ENCODE measurements around the gene RYR2.

DNA sequence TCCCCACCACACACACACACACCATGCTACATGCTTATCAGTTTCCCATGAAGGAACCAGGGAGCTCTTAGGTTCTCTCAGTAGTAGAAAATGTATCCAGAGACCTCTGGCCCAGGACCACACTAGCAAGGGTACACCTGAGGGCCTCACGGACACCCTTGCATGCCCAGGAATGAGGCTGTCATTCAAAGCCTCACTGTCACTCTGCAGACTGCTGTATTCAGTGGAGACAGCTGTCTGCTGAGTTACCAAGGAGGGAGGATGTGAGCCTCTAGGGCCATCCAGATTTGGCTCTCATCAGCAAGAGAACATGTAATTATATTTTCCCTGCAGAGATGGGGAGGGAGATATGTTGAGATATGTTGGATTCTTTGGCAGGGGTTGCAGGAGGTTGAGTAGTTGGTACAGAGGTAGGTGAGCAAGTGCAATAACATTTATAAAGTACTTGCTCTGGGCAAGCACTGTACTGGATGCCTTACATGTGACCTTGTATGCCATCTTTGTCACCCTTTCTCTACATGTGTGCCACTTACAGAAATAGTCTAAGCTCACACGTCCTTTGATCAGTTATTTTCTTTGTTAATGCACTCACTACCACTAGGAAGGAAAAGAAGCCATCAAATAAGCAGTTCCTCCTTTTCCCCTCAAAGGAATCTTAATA lies 598.2 kb downstream of the RYR2 start:
- TF ChIP-seq, protein P1, sequence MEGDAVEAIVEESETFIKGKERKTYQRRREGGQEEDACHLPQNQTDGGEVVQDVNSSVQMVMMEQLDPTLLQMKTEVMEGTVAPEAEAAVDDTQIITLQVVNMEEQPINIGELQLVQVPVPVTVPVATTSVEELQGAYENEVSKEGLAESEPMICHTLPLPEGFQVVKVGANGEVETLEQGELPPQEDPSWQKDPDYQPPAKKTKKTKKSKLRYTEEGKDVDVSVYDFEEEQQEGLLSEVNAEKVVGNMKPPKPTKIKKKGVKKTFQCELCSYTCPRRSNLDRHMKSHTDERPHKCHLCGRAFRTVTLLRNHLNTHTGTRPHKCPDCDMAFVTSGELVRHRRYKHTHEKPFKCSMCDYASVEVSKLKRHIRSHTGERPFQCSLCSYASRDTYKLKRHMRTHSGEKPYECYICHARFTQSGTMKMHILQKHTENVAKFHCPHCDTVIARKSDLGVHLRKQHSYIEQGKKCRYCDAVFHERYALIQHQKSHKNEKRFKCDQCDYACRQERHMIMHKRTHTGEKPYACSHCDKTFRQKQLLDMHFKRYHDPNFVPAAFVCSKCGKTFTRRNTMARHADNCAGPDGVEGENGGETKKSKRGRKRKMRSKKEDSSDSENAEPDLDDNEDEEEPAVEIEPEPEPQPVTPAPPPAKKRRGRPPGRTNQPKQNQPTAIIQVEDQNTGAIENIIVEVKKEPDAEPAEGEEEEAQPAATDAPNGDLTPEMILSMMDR (conservative IDR thresholded peaks at IDR 0.05; ENCODE audit: low read depth, low read length): no peak
- no peak for TF ChIP-seq EZH2 (IDR thresholded peaks at IDR 0.05; ENCODE audit: borderline replicate concordance, low read depth, low read length, poor library complexity, severe bottlenecking)

Measured in A673 (cell line).